Measurements from ENCODE around the gene NR2F6.

NR2F6 gene

GRCh38 chr19:17264641-17264979 lies 18.9 kb upstream of the NR2F6 start, which contains the start of gene USHBP1:
USHBP1 (minus strand) TSS chr19:17264745; CDS start chr19:17264299, 446 bp downstream.
- TF ChIP-seq ZNF70 (CRISPR knock-in tag; IDR thresholded peaks at IDR 0.05) (no peak), OSR1 (CRISPR knock-in tag; IDR thresholded peaks at IDR 0.05) (no peak), ISL1 (CRISPR knock-in tag; IDR thresholded peaks at IDR 0.05) (no peak), RARB (CRISPR knock-in tag; IDR thresholded peaks at IDR 0.05) (no peak), PPARA (CRISPR knock-in tag; IDR thresholded peaks at IDR 0.05; ENCODE audit: borderline replicate concordance) (no peak), ZC3H10 (CRISPR knock-in tag; IDR thresholded peaks at IDR 0.05) (no peak), POU6F1 (CRISPR knock-in tag; IDR thresholded peaks at IDR 0.05; ENCODE audit: borderline replicate concordance, low read depth) (no peak), ESRRG (CRISPR knock-in tag; IDR thresholded peaks at IDR 0.05) (no peak), CREB5 (CRISPR knock-in tag; IDR thresholded peaks at IDR 0.05; ENCODE audit: low read depth) (no peak), TOX (CRISPR knock-in tag; IDR thresholded peaks at IDR 0.05; ENCODE audit: borderline replicate concordance) (no peak)
- ATAC-seq = no peak

DNA sequence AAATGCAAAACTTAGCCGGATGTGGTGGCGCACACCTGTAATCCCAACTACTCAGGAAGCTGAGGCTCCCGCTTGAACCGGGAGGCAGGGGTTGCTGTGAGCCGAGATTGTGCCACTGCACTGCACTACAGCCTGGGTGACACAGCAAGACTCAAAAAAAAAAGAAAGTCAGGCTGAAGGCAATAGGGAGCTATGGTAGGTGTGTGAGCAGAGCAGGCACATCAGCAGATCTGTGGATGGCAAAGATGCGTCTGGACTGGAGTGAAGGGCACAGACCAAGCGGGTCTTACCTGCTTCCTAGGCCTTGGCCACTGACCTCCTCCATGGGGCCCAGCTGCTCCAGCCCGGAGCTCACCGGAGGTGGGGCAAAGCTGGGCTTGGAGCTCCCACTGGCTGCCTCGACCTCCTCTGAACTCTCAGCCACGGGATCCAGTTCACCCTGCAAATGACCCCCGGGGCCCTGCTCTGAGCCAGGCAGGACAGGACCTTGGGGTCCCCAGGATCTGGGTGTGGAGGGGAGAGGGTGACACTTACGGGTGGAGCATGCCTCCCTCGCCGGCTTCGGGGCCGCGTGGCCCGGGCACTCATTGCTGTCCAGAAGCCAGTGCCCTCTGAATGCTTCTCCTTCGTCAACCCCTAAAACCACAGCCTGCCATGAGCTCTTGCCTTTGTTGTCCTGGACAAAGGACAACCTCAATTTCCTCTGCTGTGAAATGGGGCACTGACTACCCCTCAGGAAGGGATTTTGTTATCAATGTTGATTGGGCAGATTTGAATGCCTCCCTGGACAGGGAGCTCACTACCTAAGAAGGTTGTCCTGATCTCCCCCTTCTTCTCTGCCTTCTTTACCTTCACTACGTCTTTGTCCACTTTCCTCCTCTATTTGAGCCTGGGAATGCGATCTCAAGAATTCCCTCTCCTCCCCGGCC lies 18.3 kb upstream of the NR2F6 start:
- TF ChIP-seq ZC3H10 (CRISPR knock-in tag; IDR thresholded peaks at IDR 0.05) (no peak), ZNF565 (CRISPR knock-in tag; conservative IDR thresholded peaks at IDR 0.05; ENCODE audit: low read depth) (no peak), ARNTL (CRISPR knock-in tag; IDR thresholded peaks at IDR 0.05; ENCODE audit: borderline replicate concordance, low read depth) (no peak), GLIS3 (CRISPR knock-in tag; IDR thresholded peaks at IDR 0.05) (no peak), SNAI2 (CRISPR knock-in tag; IDR thresholded peaks at IDR 0.05) (no peak), ZNF8 (CRISPR knock-in tag; IDR thresholded peaks at IDR 0.05) (no peak), ZFP3 (CRISPR knock-in tag; IDR thresholded peaks at IDR 0.05) (no peak), RARB (CRISPR knock-in tag; IDR thresholded peaks at IDR 0.05) (no peak), ZNF70 (CRISPR knock-in tag; IDR thresholded peaks at IDR 0.05) (no peak), ESRRG (CRISPR knock-in tag; IDR thresholded peaks at IDR 0.05) (no peak), POU6F1 (CRISPR knock-in tag; IDR thresholded peaks at IDR 0.05; ENCODE audit: borderline replicate concordance, low read depth) (no peak), ZFP30 (CRISPR knock-in tag; IDR thresholded peaks at IDR 0.05) (no peak), TCF4 (CRISPR knock-in tag; IDR thresholded peaks at IDR 0.05; ENCODE audit: borderline replicate concordance) (no peak), TOX (CRISPR knock-in tag; IDR thresholded peaks at IDR 0.05; ENCODE audit: borderline replicate concordance) (no peak), TSHZ2 (CRISPR knock-in tag; IDR thresholded peaks at IDR 0.05) (no peak), CREB5 (CRISPR knock-in tag; IDR thresholded peaks at IDR 0.05; ENCODE audit: low read depth) (no peak), BACH2 (CRISPR knock-in tag; IDR thresholded peaks at IDR 0.05; ENCODE audit: borderline replicate concordance) (no peak), CSRNP3 (CRISPR knock-in tag; IDR thresholded peaks at IDR 0.05) (no peak), ISL1 (CRISPR knock-in tag; IDR thresholded peaks at IDR 0.05) (no peak)
- TF ChIP-seq, protein P1, sequence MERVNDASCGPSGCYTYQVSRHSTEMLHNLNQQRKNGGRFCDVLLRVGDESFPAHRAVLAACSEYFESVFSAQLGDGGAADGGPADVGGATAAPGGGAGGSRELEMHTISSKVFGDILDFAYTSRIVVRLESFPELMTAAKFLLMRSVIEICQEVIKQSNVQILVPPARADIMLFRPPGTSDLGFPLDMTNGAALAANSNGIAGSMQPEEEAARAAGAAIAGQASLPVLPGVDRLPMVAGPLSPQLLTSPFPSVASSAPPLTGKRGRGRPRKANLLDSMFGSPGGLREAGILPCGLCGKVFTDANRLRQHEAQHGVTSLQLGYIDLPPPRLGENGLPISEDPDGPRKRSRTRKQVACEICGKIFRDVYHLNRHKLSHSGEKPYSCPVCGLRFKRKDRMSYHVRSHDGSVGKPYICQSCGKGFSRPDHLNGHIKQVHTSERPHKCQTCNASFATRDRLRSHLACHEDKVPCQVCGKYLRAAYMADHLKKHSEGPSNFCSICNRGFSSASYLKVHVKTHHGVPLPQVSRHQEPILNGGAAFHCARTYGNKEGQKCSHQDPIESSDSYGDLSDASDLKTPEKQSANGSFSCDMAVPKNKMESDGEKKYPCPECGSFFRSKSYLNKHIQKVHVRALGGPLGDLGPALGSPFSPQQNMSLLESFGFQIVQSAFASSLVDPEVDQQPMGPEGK (CRISPR knock-in tag; IDR thresholded peaks at IDR 0.05; ENCODE audit: borderline replicate concordance) = no peak
- ATAC-seq = no peak
